Breast epithelium (tissue), 4 donors: Measurements from ENCODE around the gene PCDHGA6. TPM values are rescaled to one million over a fixed set of nuclear protein-coding genes. Genes with fewer than 3 reads are reported as not detected.
"Not testable (repeated sequence)": the region's sequence is repeated elsewhere in the genome, so short reads cannot be mapped to it uniquely, and the experiment has no call there.

Source experiments
- DNase-seq, 2 donors: peaks; one replicate each; pipeline ENCODE4 v3.0.0-alpha.2; 2019; ENCODE audit warnings: low spot score in 2 of 2
- H3K27ac ChIP-seq, 2 donors: fragments of 200-600 bp; sonication (generic) in 1 of 2; one replicate each; pipeline ENCODE4 v1.5.1; 2016 to 2019; ENCODE audit warnings: mild to moderate bottlenecking in 1 of 2
- H3K27me3 ChIP-seq, 2 donors: fragments of 200-600 bp; sonication (generic) in 1 of 2; one replicate each; pipeline versions ENCODE4 v1.5.1 to v1.6.0; 2017 to 2019; ENCODE audit warnings: control low read depth in 1 of 2, mild to moderate bottlenecking in 1 of 2
- H3K36me3 ChIP-seq: fragments of 200-600 bp; one replicate; pipeline ENCODE4 v1.5.1; 2019
- H3K4me1 ChIP-seq, 2 donors: fragments of 200-600 bp; sonication (generic); one replicate each; pipeline ENCODE4 v1.5.1; 2016 to 2019; ENCODE audit warnings: control low read depth in 1 of 2
- H3K4me3 ChIP-seq, 3 donors: fragments of 200-600 bp; sonication (generic); 1 replicate in 2 of 3; 2 replicates in 1 of 3; pipeline ENCODE4 v1.5.1; 2016 to 2019; ENCODE audit warnings: mild to moderate bottlenecking in 3 of 3, moderate library complexity in 2 of 3
- H3K9me3 ChIP-seq, 2 donors: fragments of 200-600 bp; sonication (generic) in 1 of 2; one replicate each; pipeline ENCODE4 v1.5.1; 2016 to 2019; ENCODE audit warnings: control low read depth in 1 of 2
- CTCF ChIP-seq, 3 donors: fragments of 450-650 bp; IDR thresholded peaks; one replicate each; pipeline ENCODE4 v1.5.1; 2016 to 2017; ENCODE audit warnings: antibody characterized with exemption in 3 of 3, mild to moderate bottlenecking in 3 of 3, moderate library complexity in 3 of 3
- POLR2A ChIP-seq: fragments of 450-650 bp; IDR thresholded peaks from one replicate; pipeline ENCODE4 v1.6.1; 2016; ENCODE audit warnings: antibody characterized with exemption, mild to moderate bottlenecking, moderate library complexity
- POLR2AphosphoS5 ChIP-seq, 3 donors: sonication (generic); formaldehyde crosslinking; IDR thresholded peaks; one replicate each; pipeline ENCODE4 v1.6.1; 2017; ENCODE audit warnings: antibody characterized with exemption in 3 of 3
- intact Hi-C: fragments of 100-400 bp; cut with DNase I; formaldehyde crosslinking; loops from one replicate; pipeline ENCODE4 v1.15.1; 2023; ENCODE audit warnings: low total_unique reads
- total RNA-seq, 3 donors: library from RNA; depleted of rRNA; stranded (reverse); fragments of >200 nt; gene quantifications; one replicate each; pipeline ENCODE4 v1.1.0, GENCODE V29; 2016

The PCDHGA6 gene
- total RNA-seq = 1 to 10 TPM; 4.0 to 8.5 (median 8.3) TPM

GRCh38 chr5:141373673-141374317 is at the start of gene PCDHGA6:
TSS of gene PCDHGA6 (plus strand) at chr5:141373891. CDS start at chr5:141374084, 193 bp downstream.
- DNase-seq = no peak
- Histone ChIP-seq H3K27me3 (no peaks in the 10 kb centered on the region), H3K27ac (no peak within 1 kb of the TSS), H3K36me3 (no peaks in the 10 kb centered on the region), H3K9me3 (peaks cover 79 to 99% of the 10 kb centered on the region in 2 donors), H3K4me3 (peak within 1 kb of the TSS; percentile 19 to 55 (median 30)), H3K4me1 (no peaks in the 10 kb centered on the region)
- no peak for TF ChIP-seq POLR2A
- TF ChIP-seq CTCF (IDR thresholded peaks at IDR 0.05) = no peak
- TF ChIP-seq POLR2AphosphoS5 (IDR thresholded peaks at IDR 0.05) = no peak
- intact Hi-C loops = no loop called here

- Histone ChIP-seq H3K4me3 (peak overlapping the region; percentile 8 to 51 (median 35)), H3K4me1 (no peaks in the 10 kb centered on the region), H3K27ac (no peak overlapping the region), H3K9me3 (peaks cover 41 to 80% of the 10 kb centered on the region in 2 donors), H3K27me3 (no peaks in the 10 kb centered on the region), H3K36me3 (no peaks in the 10 kb centered on the region)
- TF ChIP-seq CTCF (IDR thresholded peaks at IDR 0.05) (no peak), POLR2A (no peak), POLR2AphosphoS5 (IDR thresholded peaks at IDR 0.05) (no peak)
- intact Hi-C loops = no loop called here
- peak in 1 of 2 donors; percentile 75 for DNase-seq
Observed at GRCh38 chr5:141326088-141326854, 47.4 kb upstream of the PCDHGA6 start.

GRCh38 chr5:141328231-141328630 is 45.5 kb upstream of the PCDHGA6 start:
- no peak for TF ChIP-seq CTCF (IDR thresholded peaks at IDR 0.05)
- DNase-seq = no peak
- H3K27me3 ChIP-seq = no peaks in the 10 kb centered on the region
- intact Hi-C loops = no loop called here
- no peak overlapping the region for H3K27ac ChIP-seq
- no peaks in the 10 kb centered on the region for H3K4me1 ChIP-seq
- H3K36me3 ChIP-seq = no peaks in the 10 kb centered on the region
- H3K4me3 ChIP-seq = no peak overlapping the region
- H3K9me3 ChIP-seq = peaks cover 57 to 88% of the 10 kb centered on the region in 2 donors

- DNase-seq = no peak
- peaks cover 59 to 93% of the 10 kb centered on the region in 2 donors for H3K9me3 ChIP-seq
Observed at GRCh38 chr5:141330299-141331080, 43.2 kb upstream of the PCDHGA6 start, which contains the start of gene PCDHGA1. TSS of gene PCDHGA1 (plus strand) at chr5:141330514.

GRCh38 chr5:141332571-141332970 is 41.1 kb upstream of the PCDHGA6 start:
- DNase-seq, H3K4me1 ChIP-seq, H3K27ac ChIP-seq, H3K27me3 ChIP-seq, intact Hi-C loops, H3K36me3 ChIP-seq, H3K4me3 ChIP-seq: not testable (repeated sequence)
- peaks cover 45 to 85% of the 10 kb centered on the region in 2 donors for H3K9me3 ChIP-seq

More at GRCh38 chr5:141330299-141331080, 43.2 kb upstream of the PCDHGA6 start, which contains the start of gene PCDHGA1:
- Histone ChIP-seq H3K36me3 (no peaks in the 10 kb centered on the region), H3K4me1 (no peaks in the 10 kb centered on the region), H3K27me3 (no peaks in the 10 kb centered on the region), H3K4me3 (peak within 1 kb of the TSS in 1 of 3 donors; percentile 13), H3K27ac (no peak within 1 kb of the TSS)
- intact Hi-C loops = no loop called here
- TF ChIP-seq POLR2AphosphoS5 (IDR thresholded peaks at IDR 0.05) (no peak), POLR2A (no peak), CTCF (IDR thresholded peaks at IDR 0.05) (no peak)
